Activated T-helper 9 cell treated with anti-CD3 and anti-CD28 coated beads, Interleukin-2, amount 50 U/mL, for 16 hours (primary cell): ENCODE measurements around the gene CDKN2B-AS1.

Experiments
- DNase-seq: peaks from one replicate; pipeline ENCODE4 v3.0.0-alpha.2; 2020; ENCODE audit warnings: low read depth

CDKN2B-AS1 gene

GRCh38 chr9:22088053-22088716, 93.6 kb downstream of the CDKN2B-AS1 start:
- DNase-seq: no peak

DNA sequence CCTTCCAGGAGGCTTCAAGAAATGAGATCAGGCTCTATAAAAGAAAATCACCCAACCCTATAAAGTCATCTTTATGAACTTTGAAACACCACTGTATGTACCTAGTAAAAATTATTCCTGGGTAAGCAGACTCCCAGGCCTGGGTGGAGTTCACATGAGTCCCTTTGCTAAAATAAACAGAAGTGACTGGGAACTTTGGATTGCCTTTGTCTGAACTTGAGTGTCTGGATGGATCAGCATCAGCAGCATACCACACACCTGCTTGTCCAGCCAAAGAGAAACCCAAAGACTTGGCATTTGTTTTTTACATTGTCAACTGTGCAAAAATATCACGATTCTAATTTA, 94.1 kb downstream of the CDKN2B-AS1 start:
- DNase-seq: no peak

DNA sequence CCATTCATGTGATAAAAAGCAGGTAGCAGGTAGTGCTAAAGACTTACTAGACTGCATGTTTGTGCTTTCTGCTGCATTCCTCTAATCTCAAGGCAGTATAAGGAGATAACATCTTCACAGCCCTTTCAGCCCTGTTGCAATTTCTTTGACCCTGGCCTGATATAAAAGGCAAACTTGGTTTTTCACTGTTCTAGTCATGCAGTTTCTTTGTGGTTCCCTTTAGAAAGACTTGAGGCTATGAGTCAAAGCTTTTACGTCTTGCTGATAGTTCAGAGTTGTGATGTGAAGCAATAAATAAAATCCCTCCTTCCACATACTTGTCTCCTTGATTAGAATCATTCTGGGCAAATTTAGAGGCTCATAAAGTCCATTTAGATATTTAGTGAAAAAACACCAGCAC, 103.1 kb downstream of the CDKN2B-AS1 start:
- DNase-seq: no peak

- DNase-seq: no peak
Observed at GRCh38 chr9:22098643-22099332, 104.2 kb downstream of the CDKN2B-AS1 start.

GRCh38 chr9:22100626-22101025, 106.0 kb downstream of the CDKN2B-AS1 start:
- DNase-seq: no peak

- no peak for DNase-seq
Observed at GRCh38 chr9:22102146-22103053, 107.8 kb downstream of the CDKN2B-AS1 start.

- no peak for DNase-seq
Observed at GRCh38 chr9:22103685-22104575, 109.3 kb downstream of the CDKN2B-AS1 start.

DNA sequence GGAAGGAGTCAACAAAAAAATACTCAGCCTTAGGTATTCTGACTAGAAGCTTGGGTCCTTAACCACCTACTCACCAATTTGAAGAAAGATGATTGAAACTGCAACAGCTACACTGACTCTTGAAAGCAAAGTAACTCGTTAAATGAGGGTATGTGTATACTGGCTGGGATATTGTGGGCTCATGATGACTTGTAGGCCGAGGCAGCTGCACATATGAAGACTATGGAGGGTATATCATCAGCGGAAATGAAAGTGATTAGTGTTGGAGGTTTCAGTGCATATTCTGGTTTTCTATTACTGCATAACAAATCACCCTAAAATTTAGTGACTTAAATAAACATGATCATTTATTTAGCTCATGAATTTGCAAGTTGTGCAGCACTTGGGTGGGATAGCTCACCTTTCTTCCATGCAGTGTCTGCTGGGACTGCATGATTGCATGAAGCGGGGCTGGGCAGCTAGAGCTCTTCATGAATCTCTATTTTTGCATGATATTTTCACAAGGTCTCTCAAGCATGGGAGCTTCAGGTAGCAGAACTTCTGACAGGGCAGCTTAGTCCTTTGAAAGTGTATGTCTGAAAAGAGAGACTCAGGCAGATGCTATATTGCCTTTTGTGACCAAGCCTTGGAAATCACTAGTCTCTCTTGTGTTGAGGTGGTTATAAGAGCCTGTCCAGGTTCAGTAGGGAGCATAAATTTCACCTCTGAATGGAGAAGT, 110.6 kb downstream of the CDKN2B-AS1 start:
- DNase-seq: no peak

DNA sequence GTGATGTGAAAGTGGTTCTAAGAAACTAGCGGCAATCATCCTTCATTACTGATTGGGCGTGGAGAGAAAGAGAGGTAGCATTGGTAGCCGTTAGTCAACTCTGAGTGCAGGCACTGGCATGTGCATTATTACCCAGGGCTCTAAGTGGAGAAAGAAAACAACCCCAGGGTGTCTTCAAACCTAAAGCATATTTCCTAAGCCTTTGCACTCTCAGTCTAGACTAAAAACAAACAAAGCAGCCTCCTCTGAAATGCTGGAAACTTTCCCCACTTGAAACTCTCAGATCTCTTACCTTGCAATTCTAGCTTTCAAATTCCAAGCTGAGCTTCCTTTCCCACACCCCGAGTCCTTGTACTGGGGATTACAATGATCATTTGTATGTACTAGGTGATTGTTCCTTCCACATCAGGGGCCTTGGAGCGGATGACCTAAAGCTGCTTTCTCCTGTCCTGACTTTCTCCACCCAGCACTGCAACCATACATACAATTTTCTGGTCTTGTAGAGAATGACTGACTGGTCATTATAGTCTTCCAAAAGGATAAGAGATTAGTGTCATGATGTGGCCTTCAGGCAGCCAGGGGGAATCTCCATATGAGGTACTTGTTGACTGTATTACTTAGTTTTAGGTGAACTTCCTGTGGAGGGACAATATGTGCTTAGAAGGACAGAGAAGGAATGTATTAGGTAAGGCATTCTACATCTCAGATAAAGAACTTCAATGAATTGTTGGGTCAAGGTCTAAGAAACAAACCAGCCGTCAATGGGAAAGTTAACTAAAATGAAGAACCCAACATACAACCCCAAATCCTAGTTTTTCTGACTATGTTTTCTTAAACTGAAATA, 112.8 kb downstream of the CDKN2B-AS1 start:
- DNase-seq: no peak

DNA sequence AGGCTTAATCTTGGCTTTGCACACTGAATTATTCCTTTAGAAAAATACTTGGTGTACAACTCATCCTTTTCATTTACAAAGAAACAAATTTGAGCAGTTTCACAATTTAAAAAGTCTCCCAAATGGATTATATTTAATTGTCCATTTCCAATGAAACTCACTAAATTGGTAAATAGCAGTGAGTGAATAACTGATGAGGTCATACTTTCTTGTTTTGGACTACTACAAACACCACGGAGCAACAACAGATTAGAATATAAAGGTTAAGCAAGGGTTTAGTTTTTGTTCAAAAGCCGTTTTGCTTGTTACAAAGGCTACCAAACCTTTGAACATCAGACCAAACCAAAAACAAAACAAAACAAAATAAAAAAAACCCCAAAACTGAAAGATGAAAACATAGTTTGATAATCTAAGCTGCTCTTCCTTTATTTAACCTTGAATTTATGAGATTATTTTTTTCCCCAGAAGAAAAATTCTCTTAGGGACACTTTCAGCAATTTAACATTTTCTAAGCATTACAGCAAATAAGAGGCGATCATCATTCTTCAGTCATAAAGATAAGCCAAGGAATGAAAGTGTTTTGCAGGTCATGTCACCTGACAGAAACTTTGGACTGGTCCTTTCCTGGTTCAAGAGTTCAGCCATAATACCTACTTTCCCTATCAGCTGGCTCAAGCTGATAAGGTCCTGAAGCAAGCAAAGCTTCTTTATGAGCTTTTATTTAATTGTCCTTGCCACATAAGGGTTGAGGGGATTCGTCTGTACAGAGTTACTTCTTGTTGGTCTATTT, 114.2 kb downstream of the CDKN2B-AS1 start:
- DNase-seq: no peak

DNA sequence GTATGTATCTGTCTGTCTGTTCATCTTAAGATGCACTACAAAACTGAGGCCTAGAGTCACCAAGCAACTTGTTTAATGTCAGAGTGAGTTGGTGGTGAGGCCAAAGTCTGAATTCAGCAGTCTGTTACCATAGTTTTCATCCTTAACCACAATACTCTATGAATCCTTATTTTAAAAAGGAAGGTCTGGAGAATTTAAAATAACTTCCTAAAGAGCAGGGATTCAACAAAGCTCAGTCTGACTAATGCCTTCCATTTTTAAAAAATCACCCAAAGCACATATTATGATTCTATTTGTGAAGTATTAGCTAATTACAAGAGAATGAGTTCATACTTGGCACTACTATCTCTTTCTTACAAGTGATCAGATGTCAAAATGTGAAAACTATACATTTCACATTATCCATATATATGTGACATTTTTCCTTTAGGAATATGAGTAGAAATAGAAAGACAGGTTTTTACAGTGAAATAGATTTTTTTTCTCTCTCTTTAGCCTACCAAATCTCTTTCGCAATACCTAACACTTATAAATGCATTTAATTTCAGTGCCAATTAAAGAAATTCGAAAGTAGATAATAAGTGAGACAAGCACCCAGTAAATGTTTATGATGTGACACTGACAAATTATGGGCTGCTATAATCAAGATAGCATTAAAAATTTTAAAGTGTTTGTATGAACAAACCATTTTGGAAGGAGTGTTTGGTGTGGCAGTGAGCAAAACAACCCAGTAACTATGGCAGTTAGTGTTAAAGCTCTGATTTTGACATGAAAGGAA, 116.8 kb downstream of the CDKN2B-AS1 start:
- no peak for DNase-seq

- DNase-seq: no peak
Observed at GRCh38 chr9:22111954-22112247, 117.3 kb downstream of the CDKN2B-AS1 start.

DNA sequence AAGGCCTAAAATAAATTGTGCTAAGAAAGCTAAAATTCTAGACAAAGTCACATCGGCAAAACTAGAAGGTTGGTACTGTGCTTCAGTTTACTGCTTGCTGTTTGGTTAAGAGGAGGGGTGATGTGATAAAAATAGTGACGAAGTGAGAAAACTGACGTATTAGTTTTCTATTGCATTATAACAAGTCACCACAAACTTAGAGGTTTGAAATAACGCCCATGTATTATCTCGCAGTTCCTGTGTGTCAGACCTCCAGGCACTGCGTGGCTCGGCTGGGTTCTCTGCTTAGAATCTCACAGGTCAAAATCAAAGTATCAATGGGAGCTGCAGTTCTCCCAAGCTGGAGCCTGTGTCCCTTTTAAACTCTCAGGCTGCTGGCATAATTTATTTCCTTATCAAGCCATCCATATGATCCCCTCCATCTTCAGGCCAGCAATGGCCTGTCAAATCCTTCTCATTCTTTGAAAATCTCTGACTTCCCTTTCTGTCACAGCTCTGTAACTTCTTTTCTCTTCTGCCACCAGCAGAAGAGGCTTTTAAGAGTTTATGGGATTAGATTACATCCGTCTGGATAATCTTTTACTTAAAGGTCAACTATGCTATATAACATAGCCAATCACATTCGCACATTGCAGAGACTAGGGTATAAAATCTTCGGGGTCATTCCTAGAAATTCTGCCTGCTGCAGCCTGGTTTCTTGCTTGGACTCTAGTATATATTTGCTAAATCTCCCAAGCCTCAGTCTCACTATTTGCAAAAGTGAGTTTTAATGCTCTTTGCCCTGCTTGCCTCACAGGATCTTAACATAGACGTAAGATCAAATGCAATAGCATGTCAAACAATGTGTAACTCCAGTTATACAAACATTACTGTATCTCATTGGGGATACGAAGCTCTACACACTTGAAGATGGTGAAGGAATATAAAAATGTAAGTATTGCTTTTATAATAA, 118.6 kb downstream of the CDKN2B-AS1 start:
- DNase-seq: no peak

- DNase-seq: no peak
Observed at GRCh38 chr9:22114956-22115355, 120.4 kb downstream of the CDKN2B-AS1 start.

DNA sequence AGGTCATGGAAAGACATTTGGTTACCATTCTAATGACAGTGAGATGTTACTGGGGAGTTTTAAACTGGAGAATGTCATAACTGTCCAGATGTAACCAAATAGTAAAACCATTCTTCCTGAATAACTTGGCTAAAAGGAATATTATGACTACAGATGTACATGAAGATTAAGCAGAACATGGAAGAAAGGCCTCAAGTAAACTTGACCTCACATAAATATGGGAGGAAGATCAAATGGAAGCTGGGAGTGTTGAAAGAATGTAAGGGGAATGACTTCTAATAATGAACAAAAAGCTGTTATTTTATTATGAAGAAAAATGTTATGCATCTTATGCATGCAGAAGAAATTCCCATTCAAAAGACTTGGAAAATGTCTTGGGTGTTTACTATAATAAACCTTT, 122.2 kb downstream of the CDKN2B-AS1 start:
- DNase-seq: no peak

DNA sequence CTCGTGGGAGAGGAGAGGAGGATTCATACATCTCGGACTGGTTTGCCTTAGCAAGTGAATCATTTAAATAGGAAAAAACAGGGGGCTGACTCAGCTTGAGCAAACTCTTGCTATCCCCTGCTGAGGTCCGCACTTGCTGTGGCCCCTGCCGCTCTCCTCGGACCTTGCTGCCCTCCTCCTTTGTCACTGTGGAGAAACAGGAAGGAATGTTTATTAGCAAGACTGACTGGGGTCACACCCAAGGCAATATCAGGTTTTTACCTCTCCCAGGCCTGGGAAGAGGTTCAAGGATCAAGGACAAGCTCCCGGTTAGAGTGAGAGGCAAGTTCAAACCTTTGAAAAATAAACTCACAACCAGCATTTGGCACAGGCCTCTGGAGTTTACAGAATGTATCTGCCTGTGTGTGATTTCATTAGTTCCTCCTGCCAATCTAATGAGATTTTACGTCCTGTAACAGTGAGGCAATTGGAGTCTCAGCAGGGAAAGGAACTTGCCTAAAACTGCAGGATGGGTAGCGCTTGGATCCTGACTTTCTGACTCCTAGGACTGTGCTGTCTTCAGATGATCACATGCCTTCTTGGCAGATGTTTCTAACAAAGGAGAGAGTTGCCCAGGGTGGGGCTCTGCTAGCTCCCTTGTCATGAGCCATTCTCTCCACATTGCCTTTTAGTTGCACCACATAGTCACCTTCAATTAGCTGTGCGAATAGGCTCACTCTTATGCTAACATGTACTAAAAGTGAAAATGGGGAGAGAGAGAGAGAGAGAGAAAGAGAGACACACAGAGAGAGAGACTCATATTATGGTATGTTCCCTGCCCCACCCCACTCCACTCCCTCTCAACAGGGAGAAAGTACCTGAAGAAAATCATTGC, 123.2 kb downstream of the CDKN2B-AS1 start:
- no peak for DNase-seq
